Stimulated activated naive CD4-positive, alpha-beta T cell (primary cell): Measurements from ENCODE around the gene HPS1.

Experiments
- DNase-seq, 6 experiments: peaks; one replicate each; lab custom pipeline; 2025; lab: John Stamatoyannopoulos, UW

HPS1 gene

GRCh38 chr10:98411768-98412167 lies 35.0 kb downstream of the HPS1 start:
- no peak for DNase-seq

- DNase-seq = no peak
These were observed 35.6 kb downstream of the HPS1 start for GRCh38 chr10:98411166-98411565.

- no peak for DNase-seq
These were observed 36.0 kb downstream of the HPS1 start for GRCh38 chr10:98410759-98411158.

- DNase-seq = no peak
These were observed 36.5 kb downstream of the HPS1 start for GRCh38 chr10:98410135-98410743.

- DNase-seq = no peak
These were observed 37.9 kb downstream of the HPS1 start for GRCh38 chr10:98408799-98409198.

- DNase-seq = no peak
These were observed 38.9 kb downstream of the HPS1 start for GRCh38 chr10:98407744-98408241.

- no peak for DNase-seq
These were observed 39.6 kb downstream of the HPS1 start for GRCh38 chr10:98407017-98407743.

- no peak for DNase-seq
These were observed 41.3 kb downstream of the HPS1 start for GRCh38 chr10:98405422-98405821.

GRCh38 chr10:98404571-98405359 lies 42.0 kb downstream of the HPS1 start:
- no peak for DNase-seq

- no peak for DNase-seq
These were observed 42.8 kb downstream of the HPS1 start for GRCh38 chr10:98403812-98404504.

- DNase-seq = no peak
These were observed 43.6 kb downstream of the HPS1 start for GRCh38 chr10:98402931-98403718.

GRCh38 chr10:98402478-98402877 lies 44.3 kb downstream of the HPS1 start:
- no peak for DNase-seq

- DNase-seq = no peak
These were observed 46.3 kb downstream of the HPS1 start for GRCh38 chr10:98400482-98400881.

GRCh38 chr10:98399784-98400183 lies 47.0 kb downstream of the HPS1 start:
- DNase-seq = no peak

- DNase-seq = no peak
These were observed 49.6 kb downstream of the HPS1 start for GRCh38 chr10:98397089-98397600.

GRCh38 chr10:98396096-98397063 lies 50.4 kb downstream of the HPS1 start:
- no peak for DNase-seq

- no peak for DNase-seq
These were observed 51.8 kb downstream of the HPS1 start for GRCh38 chr10:98394851-98395440.

- no peak for DNase-seq
These were observed 55.1 kb downstream of the HPS1 start for GRCh38 chr10:98391578-98391991.

GRCh38 chr10:98391065-98391464 lies 55.7 kb downstream of the HPS1 start:
- DNase-seq = no peak

- DNase-seq = no peak
These were observed 56.3 kb downstream of the HPS1 start for GRCh38 chr10:98390406-98390805.
